GM20000 (cell line): ENCODE results near the gene OR6B3.

Source experiments
- DNase-seq: peaks from one replicate; pipeline ENCODE4 v3.0.0; 2012; ENCODE audit warnings: low spot score
- TF ChIP-seq, protein P1 (sequence below): IDR thresholded peaks from 2 replicates; pipeline ENCODE4 v1.5.1; 2012; ENCODE audit warnings: mild to moderate bottlenecking, control low read depth; ENCODE audit errors: extremely low read depth, missing control alignments

OR6B3 gene

GRCh38 chr2:240014327-240014726, 39.0 kb downstream of the OR6B3 start:
- DNase-seq = no peak
- TF ChIP-seq, protein P1, sequence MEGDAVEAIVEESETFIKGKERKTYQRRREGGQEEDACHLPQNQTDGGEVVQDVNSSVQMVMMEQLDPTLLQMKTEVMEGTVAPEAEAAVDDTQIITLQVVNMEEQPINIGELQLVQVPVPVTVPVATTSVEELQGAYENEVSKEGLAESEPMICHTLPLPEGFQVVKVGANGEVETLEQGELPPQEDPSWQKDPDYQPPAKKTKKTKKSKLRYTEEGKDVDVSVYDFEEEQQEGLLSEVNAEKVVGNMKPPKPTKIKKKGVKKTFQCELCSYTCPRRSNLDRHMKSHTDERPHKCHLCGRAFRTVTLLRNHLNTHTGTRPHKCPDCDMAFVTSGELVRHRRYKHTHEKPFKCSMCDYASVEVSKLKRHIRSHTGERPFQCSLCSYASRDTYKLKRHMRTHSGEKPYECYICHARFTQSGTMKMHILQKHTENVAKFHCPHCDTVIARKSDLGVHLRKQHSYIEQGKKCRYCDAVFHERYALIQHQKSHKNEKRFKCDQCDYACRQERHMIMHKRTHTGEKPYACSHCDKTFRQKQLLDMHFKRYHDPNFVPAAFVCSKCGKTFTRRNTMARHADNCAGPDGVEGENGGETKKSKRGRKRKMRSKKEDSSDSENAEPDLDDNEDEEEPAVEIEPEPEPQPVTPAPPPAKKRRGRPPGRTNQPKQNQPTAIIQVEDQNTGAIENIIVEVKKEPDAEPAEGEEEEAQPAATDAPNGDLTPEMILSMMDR = no peak

DNA sequence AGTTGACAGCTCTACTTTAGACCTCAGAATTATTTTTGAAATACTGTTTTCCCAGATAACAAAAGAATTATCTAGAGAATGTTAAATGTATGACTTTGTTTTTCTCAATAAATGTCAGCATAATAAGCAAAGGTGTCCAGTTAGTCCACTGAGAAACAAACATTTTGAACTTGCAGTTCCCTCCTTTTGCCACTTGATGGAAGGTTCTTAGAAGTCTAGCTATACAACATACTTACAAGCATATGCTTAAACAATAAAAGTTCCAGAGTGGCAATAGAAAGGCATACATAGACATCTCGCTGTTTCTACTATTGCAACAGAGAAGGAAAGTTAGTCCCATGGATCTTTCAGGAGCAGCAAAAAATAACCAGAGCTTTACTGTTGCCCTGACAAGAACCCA, 40.0 kb downstream of the OR6B3 start:
- DNase-seq = no peak
- TF ChIP-seq, protein P1 = no peak

GRCh38 chr2:240002983-240003382, 50.3 kb downstream of the OR6B3 start:
- TF ChIP-seq, protein P1 = no peak
- DNase-seq = no peak

GRCh38 chr2:240000671-240001070, 52.6 kb downstream of the OR6B3 start:
- DNase-seq = no peak
- TF ChIP-seq, protein P1 = no peak

DNA sequence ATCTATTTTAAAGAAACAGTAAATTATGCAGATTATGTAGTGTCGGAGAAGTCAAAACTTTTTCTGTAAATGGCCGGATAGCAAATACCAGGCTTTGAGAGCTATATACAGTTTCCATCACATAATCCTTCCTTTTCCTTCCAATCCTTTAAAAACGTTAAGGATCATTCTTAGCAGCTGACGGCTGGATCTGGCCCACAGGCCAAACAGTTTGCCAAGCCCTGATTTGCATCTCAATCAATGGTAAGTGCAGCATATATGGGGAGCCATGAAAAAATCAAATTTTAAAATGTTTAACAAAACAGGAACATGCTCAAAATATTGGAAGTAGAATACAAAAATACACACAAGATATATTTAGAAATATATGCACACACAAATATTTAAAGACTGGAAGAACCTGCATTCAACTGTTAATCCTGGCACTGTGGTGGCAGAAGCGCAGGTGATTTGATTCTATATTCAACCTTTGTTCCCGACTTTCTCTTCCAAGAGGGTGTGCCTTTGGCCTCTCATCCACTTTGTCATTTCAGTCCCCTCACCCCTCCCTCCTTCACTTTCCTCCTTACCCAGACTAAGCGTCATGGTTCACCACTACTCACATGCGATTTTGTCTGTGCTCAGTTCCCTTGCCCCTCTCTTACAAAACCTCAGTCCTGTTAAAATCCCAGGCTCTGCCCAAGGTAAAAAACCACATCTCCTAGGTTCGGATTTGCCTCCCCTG, 55.5 kb downstream of the OR6B3 start:
- DNase-seq = no peak
- TF ChIP-seq, protein P1 = no peak
